ENCODE results near the gene P2RX3.

Gene P2RX3

GRCh38 chr11:57417056-57417455, 78.9 kb downstream of the P2RX3 start:
- no peak for DNase-seq (ENCODE audit: low read depth in 4 of 4, low spot score in 1 of 4)

- DNase-seq (ENCODE audit: low read depth in 4 of 4, low spot score in 1 of 4), result no peak
Observed at GRCh38 chr11:57418131-57418530, 80.0 kb downstream of the P2RX3 start.

- no peak for DNase-seq (ENCODE audit: low read depth in 4 of 4, low spot score in 1 of 4)
Observed at GRCh38 chr11:57419146-57419545, 81.0 kb downstream of the P2RX3 start.

- no peak for DNase-seq (ENCODE audit: low read depth in 4 of 4, low spot score in 1 of 4)
Observed at GRCh38 chr11:57421066-57421465, 82.9 kb downstream of the P2RX3 start.

GRCh38 chr11:57421805-57422204, 83.7 kb downstream of the P2RX3 start:
- DNase-seq (ENCODE audit: low read depth in 4 of 4, low spot score in 1 of 4), result no peak
